ENCODE results near the gene P4HA2. TPM values are rescaled to one million over a fixed set of nuclear protein-coding genes. Genes with fewer than 3 reads are reported as not detected.

P4HA2 gene
- total and polyA plus RNA-seq, 2 experiments from 2014 or later, result 5.9 to 8.0 TPM

GRCh38 chr5:132267931-132268768, 40.5 kb upstream of the P4HA2 start:
- TF ChIP-seq ZNF462 (CRISPR knock-in tag; IDR thresholded peaks at IDR 0.05) (no peak), EZH2 (IDR thresholded peaks at IDR 0.05; ENCODE audit: low read depth, unreplicated experiment) (no peak), ZNF331 (CRISPR knock-in tag; IDR thresholded peaks at IDR 0.05; ENCODE audit: low read depth) (no peak), POLR2AphosphoS5 (IDR thresholded peaks at IDR 0.05; ENCODE audit: low read depth) (no peak), CTCF (conservative IDR thresholded peaks at IDR 0.05; ENCODE audit: low read depth in 2 of 2) (no peak), NANOG (IDR thresholded peaks at IDR 0.05; ENCODE audit: borderline replicate concordance) (no peak), JUNB (IDR thresholded peaks at IDR 0.05; ENCODE audit: unreplicated experiment) (no peak), CREB1 (CRISPR knock-in tag; IDR thresholded peaks at IDR 0.05; ENCODE audit: low read depth) (no peak), ZNF114 (CRISPR knock-in tag; IDR thresholded peaks at IDR 0.05) (no peak)
- H3K27ac Mint-ChIP-seq, result no peak overlapping the region
- H3K4me2 ChIP-seq, result no peak overlapping the region

More at GRCh38 chr5:132267931-132268768, 40.5 kb upstream of the P4HA2 start:
- Histone ChIP-seq H4K20me1 (replicated peaks; ENCODE audit: insufficient read depth) (no peaks in the 10 kb centered on the region), H3K27me3 (ENCODE audit: insufficient read depth) (no peaks in the 10 kb centered on the region), H3K36me3 (ENCODE audit: insufficient read depth) (no peaks in the 10 kb centered on the region), H2AFZ (no peak overlapping the region), H3K79me2 (replicated peaks; ENCODE audit: insufficient read depth) (no peaks in the 10 kb centered on the region), H3F3A (replicated peaks; ENCODE audit: low read depth) (peaks cover 5% of the 10 kb centered on the region; the same call in 1 of the 2 replicates), H3K27ac (ENCODE audit: low read depth) (no peak overlapping the region), H3K9me2 (ENCODE audit: insufficient read depth) (no peaks in the 10 kb centered on the region), H3K4me1 (ENCODE audit: insufficient read depth) (no peaks in the 10 kb centered on the region), H3K4me3 (no peak overlapping the region)
- Mint-ChIP-seq H3K9me3 (no peaks in the 10 kb centered on the region), H3K4me1 (peaks cover 4% of the 10 kb centered on the region), H3K36me3 (ENCODE audit: low read depth) (no peaks in the 10 kb centered on the region), H3K4me3 (no peak overlapping the region), H3K27me3 (ENCODE audit: insufficient read depth, low read depth, poor library complexity) (peaks cover 2% of the 10 kb centered on the region)
- DNase-seq (ENCODE audit: low spot score) (no peak), ATAC-seq (no peak)

Data from GM23338 (cell line).